HEK293T (cell line): ENCODE measurements around the gene FMN2.

Experiments
- BHLHE40 ChIP-seq: fragments of 450-650 bp; IDR thresholded peaks from 2 replicates; pipeline ENCODE4 v1.6.1; 2016; ENCODE audit warnings: mild to moderate bottlenecking, moderate library complexity, borderline replicate concordance
- FOXA1 ChIP-seq: fragments of 450-650 bp; IDR thresholded peaks from 2 replicates; pipeline ENCODE4 v1.6.1; 2016; ENCODE audit warnings: mild to moderate bottlenecking
- FOXK2 ChIP-seq: fragments of 450-650 bp; IDR thresholded peaks from 2 replicates; pipeline ENCODE4 v1.6.1; 2016; ENCODE audit warnings: mild to moderate bottlenecking
- HDGF ChIP-seq: fragments of 450-650 bp; IDR thresholded peaks from 2 replicates; pipeline ENCODE4 v1.6.1; 2017; ENCODE audit warnings: antibody characterized with exemption, borderline replicate concordance
- SP1 ChIP-seq: fragments of 450-650 bp; IDR thresholded peaks from 2 replicates; pipeline ENCODE4 v1.6.1; 2017
- ZNF384 ChIP-seq: fragments of 450-650 bp; IDR thresholded peaks from 2 replicates; pipeline ENCODE4 v1.6.1; 2016

GRCh38 chr1:240190881-240191401 is 99.3 kb downstream of the FMN2 start:
- TF ChIP-seq HDGF: no peak
- no peak for TF ChIP-seq SP1
- TF ChIP-seq FOXA1: no peak
- 0 out of 2 replicates have a peak, but pooled peaks have one; percentile 36 for TF ChIP-seq ZNF384
- no peak for TF ChIP-seq FOXK2
- no peak for TF ChIP-seq BHLHE40
